Measurements from ENCODE around the gene AKR1C1. TPM values are rescaled to one million over a fixed set of nuclear protein-coding genes. Genes with fewer than 3 reads are reported as not detected.
"Not testable (repeated sequence)": the region's sequence is repeated elsewhere in the genome, so short reads cannot be mapped to it uniquely, and the experiment has no call there.

AKR1C1 gene
- total RNA-seq, 1 donor from 2014 or later, result 18.4 TPM

DNA sequence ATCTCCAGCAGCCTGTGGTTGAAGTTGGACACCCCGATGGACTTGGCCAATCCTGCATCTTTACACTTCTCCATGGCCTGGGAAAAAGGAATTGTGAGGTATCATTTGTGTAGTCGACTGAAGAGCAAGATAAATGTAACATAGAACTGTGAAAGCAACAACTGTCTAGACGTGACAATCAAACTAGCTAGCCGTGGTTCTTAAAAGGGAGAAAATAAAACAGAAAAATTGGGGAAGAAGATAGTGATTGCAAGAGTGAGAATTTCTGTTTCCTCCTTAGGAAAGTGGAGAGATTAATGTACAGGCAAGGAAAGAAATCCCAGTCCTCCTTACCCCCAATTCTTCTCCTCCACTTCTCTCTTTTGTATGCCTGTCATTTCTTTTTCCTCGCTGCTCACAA, 35.5 kb downstream of the AKR1C1 start:
- no peak for TF ChIP-seq CTCF (IDR thresholded peaks at IDR 0.05)
- H3K4me1 ChIP-seq, result no peaks in the 10 kb centered on the region
- H3K4me3 ChIP-seq, result no peak overlapping the region
- intact Hi-C loops (cut with DNase I), result no loop called here
- no peak overlapping the region for H3K27ac ChIP-seq
- no peaks in the 10 kb centered on the region for H3K9me3 ChIP-seq
- H3K36me3 ChIP-seq, result no peaks in the 10 kb centered on the region
- H3K27me3 ChIP-seq, result no peaks in the 10 kb centered on the region
- no peak for DNase-seq (ENCODE audit: low spot score in 2 of 2)

GRCh38 chr10:5002013-5002727, 39.0 kb downstream of the AKR1C1 start:
- Histone ChIP-seq H3K36me3 (no peaks in the 10 kb centered on the region), H3K9me3 (no peaks in the 10 kb centered on the region), H3K27ac (no peak overlapping the region), H3K4me1 (no peaks in the 10 kb centered on the region), H3K4me3 (peak overlapping the region in 1 of 2 donors; percentile 5), H3K27me3 (no peaks in the 10 kb centered on the region)
- intact Hi-C loops (cut with DNase I), result no loop called here
- no peak for TF ChIP-seq CTCF (IDR thresholded peaks at IDR 0.05)
- DNase-seq (ENCODE audit: low spot score in 2 of 2), result no peak

GRCh38 chr10:5003127-5004029, 40.2 kb downstream of the AKR1C1 start, which contains the start of gene AKR1C2:
TSS of gene AKR1C2 (minus strand) at chr10:5003857. CDS start at chr10:5003835, 22 bp downstream.
- H3K36me3 ChIP-seq; H3K9me3 ChIP-seq; H3K4me1 ChIP-seq; DNase-seq (ENCODE audit: low spot score in 2 of 2); H3K27ac ChIP-seq; H3K27me3 ChIP-seq; intact Hi-C loops (cut with DNase I): not testable (repeated sequence)
- peak within 1 kb of the TSS in 1 of 2 donors; percentile 43 for H3K4me3 ChIP-seq

DNA sequence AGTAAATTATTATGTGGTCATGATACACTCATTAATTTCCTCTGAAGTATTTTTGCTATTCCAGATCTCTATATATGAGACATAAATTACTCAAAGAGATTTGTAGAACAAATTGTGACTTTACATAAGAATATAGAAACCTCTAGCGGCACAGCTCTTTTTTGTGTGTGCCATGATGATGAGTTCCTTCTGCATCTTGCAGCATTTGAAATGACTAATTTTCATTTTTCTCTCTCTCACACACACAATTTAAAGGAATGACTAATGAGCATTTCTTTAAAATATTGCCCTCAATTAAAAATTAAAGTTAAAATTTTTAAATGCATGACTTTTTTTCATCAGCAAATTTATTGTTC, 40.8 kb downstream of the AKR1C1 start:
- H3K27ac ChIP-seq; H3K4me3 ChIP-seq; DNase-seq (ENCODE audit: low spot score in 2 of 2); intact Hi-C loops (cut with DNase I); H3K36me3 ChIP-seq; H3K27me3 ChIP-seq; H3K4me1 ChIP-seq; H3K9me3 ChIP-seq: not testable (repeated sequence)

- H3K27ac ChIP-seq; DNase-seq (ENCODE audit: low spot score in 2 of 2); intact Hi-C loops (cut with DNase I); H3K36me3 ChIP-seq; H3K9me3 ChIP-seq; H3K4me3 ChIP-seq; H3K27me3 ChIP-seq; H3K4me1 ChIP-seq: not testable (repeated sequence)
Observed at GRCh38 chr10:5004501-5004900, 41.3 kb downstream of the AKR1C1 start.

GRCh38 chr10:5008857-5009548, 45.8 kb downstream of the AKR1C1 start:
- intact Hi-C loops (cut with DNase I); DNase-seq (ENCODE audit: low spot score in 2 of 2); H3K36me3 ChIP-seq; H3K4me1 ChIP-seq; H3K27me3 ChIP-seq; H3K9me3 ChIP-seq; H3K4me3 ChIP-seq; H3K27ac ChIP-seq: not testable (repeated sequence)

- H3K27ac ChIP-seq; H3K4me1 ChIP-seq; DNase-seq (ENCODE audit: low spot score in 2 of 2); H3K36me3 ChIP-seq; intact Hi-C loops (cut with DNase I); H3K9me3 ChIP-seq; H3K4me3 ChIP-seq; H3K27me3 ChIP-seq: not testable (repeated sequence)
Observed at GRCh38 chr10:5010043-5010442, 46.8 kb downstream of the AKR1C1 start.

GRCh38 chr10:5011392-5011791, 48.2 kb downstream of the AKR1C1 start:
- H3K27me3 ChIP-seq; DNase-seq (ENCODE audit: low spot score in 2 of 2); intact Hi-C loops (cut with DNase I); H3K4me3 ChIP-seq; H3K36me3 ChIP-seq; H3K9me3 ChIP-seq; H3K27ac ChIP-seq; H3K4me1 ChIP-seq: not testable (repeated sequence)
